ENCODE measurements around the gene CCDC90B.

CCDC90B gene

GRCh38 chr11:83222499-83222898 lies 63.7 kb downstream of the CCDC90B start:
- no peak for DNase-seq

- no peak for DNase-seq
Observed at GRCh38 chr11:83221694-83222093, 64.5 kb downstream of the CCDC90B start.

DNA sequence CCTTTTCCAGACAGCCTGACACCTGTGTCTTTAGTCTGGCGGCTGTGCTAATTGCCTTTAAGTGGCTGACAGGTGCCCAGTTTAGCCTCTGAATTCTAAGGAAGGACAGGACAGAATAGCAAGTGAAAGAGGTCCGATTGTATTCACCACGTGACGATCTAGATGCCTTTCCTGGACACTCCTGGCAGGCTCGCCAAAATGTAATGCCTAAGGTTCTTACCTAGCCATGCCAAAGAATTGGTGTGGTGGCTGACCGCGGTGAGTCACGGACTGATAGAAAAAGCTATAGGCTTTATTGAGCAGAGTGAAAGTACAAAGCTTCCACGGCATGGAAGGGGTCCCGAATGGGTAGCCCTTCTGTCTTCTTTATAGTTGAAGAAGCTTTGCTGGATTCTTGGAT lies 65.9 kb downstream of the CCDC90B start:
- DNase-seq, result no peak

- DNase-seq, result peak; percentile 55
Observed at GRCh38 chr11:83219095-83219494, 67.1 kb downstream of the CCDC90B start.

All from OCI-M1 (cell line).